HuH-7 (cell line): ENCODE data around the gene POLL.

Source experiments
- DNase-seq: peaks from one replicate; pipeline ENCODE4 v3.0.0; 2011; ENCODE audit warnings: low spot score

Gene POLL

DNA sequence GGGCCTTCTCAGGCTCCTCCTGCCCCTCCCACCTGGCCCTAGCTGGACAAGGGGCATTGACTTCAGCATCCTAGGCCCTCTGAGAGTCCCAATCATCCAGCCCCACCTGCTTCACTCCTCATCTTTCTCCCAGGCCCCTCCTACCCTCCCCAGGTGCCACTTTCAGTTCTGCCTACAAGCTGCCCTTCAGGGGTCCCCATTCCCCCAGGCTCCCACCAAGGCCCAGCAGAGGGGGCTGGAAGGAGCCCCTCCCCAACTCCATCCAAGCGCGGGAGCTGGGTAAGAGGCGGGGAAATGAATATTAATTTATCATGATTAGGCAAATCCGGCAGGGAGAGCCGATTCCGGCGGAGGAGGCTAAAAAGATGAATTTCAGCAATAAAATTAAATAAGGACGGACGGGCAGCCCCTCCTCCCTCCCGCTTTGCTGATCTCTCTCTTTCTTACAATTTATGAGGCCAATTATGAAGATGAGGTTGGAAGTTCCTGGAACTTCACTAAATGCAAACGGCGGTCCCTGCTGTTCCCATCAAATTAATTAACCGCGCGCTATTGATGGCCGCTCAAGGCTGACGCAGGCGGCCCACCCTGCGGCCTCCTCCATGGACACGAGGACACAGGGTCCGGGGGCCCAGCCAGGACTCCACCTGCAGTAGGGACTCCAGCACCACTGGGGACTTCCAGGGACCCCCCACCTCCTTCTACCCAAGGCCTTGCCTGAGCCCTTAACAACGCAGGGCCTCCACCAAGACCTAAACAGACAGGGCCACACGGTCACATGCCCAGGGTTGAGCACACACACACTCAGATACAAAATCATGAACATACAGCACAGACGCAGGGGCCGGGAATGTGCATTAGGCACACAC, 13.9 kb downstream of the POLL start:
- DNase-seq: no peak

DNA sequence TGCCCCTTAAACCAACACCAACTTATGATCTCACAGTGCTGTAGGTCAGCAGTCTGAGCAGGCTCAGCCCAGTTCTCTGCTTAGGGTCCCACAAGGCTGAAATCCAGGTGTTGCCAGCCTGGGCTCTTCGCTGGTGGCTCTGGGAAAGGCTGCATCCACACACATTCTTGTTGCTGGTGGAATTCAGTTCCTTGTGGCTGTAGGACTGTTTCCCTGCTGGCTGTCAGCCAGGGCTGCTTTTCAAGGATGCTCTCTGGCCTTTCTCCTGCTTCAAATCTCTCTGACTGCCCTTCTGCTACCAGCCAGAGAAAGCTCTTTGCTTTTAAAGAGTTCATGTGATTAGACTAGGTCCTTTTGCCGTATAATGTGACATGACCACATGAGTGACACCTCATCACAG, 15.3 kb downstream of the POLL start:
- no peak for DNase-seq

GRCh38 chr10:101572126-101572525, 15.9 kb downstream of the POLL start:
- no peak for DNase-seq

DNA sequence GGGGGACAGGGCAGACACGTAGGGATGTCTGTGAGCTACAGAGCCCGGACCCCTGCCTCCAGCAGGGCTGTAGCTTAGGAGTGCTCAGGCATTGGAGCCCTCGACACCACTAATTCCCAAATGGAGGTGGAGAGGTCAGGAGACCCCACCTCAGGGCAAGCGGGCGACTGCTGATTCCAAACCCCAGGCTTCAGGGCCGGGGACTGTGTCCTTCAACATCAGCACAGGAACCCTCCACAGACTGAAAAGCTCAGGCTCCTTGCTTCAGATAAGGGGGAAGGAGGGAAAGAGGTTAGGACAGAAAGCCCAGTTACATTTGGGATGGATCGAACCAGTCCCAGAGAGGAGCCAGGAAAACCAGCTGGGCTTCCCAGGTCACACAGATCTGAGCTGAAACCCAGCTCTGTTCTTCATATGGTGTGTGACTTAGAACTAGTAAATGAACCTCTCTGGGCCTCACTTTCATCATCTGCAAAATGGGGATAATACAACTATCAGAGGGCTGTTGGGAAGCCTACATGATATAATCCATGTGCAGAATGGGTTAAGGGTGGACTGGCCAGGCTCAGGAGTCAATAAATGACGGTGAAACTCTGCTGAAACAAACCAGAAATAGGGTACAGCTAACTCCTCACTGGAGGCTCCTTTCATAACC, 16.7 kb downstream of the POLL start:
- DNase-seq: no peak

DNA sequence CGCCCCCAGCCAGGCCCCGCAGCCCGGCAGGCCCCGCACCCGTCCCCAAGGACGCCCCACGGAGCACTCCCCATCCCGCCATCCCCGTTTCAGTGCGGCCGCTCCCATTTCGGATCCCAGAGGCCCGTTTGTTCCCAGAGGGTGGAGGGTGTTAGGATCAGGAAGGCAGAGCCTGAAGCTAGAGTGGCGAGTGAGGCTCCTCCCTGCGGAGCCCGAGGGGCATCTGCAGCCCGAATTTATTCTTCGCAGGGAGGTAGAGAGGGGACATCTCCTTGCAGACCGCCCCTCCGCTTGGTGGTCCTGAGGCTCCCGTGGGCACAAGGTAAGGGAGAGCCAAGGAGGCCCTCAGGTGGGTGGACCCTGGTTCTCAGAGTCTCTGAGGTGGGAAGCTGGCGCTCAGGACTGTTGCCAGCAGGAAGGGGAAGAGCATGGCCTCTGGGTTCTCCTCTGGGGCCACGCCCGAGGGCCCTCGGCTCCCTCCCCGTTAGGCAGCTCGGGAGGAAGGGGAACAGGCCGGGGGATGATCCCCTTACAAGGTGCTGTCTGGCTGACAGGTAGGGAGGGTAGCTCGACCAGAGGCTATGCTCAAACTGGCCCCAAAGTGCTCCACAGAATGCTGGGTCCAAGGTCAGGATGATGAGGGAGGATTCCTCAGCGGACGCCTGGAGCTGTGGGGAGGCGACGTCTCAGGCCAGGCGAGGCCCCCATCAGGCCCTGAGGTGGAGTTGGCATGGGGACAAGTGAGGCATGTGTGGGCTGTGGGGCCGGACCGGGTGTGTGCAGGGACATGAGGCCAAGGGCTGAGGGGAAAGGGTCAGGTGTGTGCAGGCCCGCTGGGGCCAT, 17.4 kb downstream of the POLL start:
- peak; percentile 47 for DNase-seq

DNA sequence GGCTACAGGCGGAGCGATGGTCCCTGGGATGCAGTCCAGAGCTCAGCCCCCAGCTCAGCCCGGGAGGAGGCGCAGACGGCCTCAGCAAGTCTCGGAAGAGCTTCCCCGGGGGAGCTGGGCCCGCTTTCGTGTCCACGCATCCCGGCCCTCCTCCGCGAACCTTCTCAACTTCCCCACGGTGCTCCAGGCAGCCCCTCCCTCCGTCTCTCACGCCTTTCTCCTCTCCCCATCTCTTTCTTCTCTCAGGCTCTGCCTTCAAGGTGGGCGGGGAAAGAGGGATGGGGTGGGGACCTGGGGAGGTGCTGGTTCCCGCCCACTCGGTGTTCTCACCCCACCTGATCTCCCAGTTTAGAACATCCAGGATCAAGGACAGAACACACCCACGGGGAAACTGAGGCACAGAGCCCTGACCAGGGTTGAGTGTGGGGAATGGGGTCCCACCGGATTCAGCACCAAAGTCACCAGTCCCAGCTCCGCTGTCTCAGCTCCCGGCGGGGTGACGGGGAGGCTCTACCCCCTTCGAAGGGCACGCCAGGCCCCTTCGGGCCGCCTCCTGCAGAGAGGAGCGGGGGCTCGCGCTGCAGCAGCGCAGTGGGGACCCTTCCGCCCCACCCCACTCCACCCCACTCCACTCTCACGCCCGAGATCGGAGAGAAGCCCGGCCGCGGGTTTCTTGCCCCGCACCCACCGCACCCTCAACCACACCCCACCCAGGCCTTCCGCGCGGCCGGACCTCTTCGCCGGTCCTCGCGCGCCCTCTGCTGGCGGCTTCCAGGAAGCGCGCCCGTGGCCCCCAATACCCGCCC, 18.2 kb downstream of the POLL start:
- DNase-seq: peak; percentile 93

DNA sequence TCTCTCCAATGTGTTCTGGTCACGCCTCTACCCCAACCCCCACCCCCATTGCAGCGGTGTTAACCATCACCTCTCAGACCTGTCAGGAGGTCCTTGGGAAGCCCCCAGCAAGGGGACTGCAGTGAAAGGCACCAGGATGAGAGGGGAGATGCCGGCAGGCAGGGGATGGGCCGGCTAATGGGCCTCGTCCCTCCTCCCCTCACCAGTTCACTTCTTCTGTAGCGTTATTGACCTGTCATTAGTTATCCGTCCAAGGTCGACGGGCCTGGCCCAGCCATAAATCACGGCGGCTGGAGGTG, 18.8 kb downstream of the POLL start:
- no peak for DNase-seq

- no peak for DNase-seq
Observed at GRCh38 chr10:101568054-101568745, 19.9 kb downstream of the POLL start.

DNA sequence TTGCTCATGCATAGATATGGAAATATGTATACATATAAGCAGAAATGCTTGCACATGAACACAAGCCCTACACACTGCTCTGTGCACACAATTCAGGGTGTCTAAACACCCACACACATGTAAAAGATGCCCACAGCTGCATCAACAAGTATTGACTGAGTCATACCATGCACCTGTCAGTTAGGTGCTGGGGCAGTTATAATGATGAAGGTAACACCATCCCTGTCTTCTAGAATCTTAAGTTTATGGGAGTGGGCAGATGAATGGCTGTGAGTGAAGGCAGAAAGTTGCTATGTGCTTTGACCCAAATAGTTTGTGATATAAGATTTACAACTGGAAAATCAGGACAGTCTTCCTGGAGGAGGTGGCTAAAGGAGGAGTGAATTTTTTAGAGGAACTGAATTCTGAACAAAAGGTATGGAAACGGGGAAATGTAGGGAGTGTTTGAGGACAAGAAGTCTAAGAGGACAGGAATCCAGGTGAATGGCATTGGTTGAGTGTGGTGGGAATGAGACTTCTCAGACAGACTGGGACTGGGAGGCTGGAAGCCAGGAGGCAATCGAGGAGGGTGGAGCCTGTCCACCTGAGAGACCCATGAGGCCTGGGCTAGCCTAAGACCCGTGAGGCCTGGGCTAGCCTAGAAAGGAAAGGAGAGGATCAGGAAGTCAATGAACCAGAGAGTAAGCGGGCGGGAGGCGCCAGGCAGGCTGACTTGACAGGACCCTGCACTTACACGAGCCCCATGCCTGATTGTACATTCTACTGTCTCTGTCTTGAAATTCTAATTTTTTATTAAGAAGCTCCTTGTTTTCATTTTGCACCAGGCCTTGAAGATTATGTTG, 20.7 kb downstream of the POLL start:
- no peak for DNase-seq

DNA sequence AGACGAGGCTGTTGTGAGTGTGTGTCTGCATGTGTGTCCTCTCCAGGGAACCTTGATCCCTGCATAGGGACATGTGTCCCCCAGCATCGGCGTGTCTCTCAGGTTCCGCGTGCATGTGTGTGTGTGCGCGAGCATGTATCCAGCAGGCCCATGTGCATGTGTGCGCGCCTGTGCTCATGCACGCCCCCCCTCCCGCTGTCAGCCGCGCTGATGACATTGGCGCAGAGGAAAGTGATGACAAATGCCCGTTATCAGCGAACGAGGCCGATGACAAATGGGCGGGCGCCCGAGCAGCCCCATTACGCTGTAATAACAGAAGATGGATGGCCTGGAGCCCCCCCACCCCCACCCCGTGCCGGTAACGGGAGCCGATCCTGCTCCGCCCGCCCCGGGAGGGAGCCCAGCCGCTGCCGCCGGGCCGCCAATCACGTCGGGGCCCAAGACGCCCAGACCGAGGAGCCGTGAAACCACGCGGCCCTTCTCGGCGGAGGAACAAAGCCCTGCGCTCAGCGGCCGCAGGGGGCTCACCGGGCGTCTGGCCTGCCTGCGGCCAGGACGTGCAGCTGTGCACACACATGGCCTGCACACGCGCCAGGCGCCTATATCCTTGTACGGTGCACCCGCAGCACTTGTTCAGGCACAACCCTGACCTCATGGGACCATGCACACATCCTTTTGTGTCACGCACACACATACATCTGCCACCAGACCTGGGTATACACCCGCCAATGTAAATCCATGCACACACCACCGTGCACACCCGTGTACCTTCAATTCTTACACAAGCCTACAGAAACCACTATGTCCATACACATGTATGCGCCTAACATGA, 21.5 kb downstream of the POLL start:
- no peak for DNase-seq

DNA sequence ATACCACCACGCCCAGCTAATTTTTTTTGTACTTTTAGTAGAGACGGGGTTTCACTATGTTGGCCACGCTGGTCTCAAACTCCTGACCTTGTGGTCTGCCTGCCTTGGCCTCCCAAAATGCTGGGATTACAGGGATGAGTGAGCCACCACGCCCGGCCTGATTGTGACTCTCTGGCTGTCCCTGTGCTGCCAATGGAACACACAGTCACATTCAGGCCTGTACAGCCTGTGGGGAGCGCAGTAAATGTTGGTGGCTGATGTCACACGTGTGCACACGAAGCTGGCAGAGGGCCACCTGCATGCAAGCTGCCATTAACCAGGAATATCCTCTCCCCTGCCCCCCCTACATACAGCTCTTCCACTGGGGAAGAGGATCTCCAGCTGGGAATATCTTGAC, 22.1 kb downstream of the POLL start:
- no peak for DNase-seq

DNA sequence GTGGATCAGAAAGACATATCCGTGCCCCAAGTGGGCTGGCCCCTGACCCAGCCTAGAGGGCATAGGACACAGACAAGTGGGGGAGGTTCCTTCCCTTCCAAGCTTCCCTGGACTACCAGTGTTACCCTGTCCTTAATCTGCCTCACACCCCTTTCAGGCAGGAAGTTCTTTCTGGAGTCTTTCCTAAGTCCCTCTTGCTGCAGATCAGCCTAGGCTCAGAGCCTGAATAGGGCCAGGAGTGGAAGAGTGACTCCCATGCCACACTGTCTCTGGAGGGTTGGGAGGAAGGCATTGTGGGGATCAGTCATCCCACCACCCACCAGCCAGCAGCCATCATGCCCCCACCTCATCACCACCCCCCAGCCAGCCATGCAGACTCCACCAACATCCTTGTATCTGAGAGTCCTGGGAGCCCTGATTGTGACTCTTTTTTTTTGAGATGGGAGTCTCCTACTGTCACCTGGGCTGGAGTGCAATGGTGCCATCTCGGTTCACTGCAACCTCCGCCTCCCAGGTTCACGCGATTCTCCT, 22.6 kb downstream of the POLL start:
- DNase-seq: no peak

- DNase-seq: no peak
Observed at GRCh38 chr10:101564490-101564991, 23.5 kb downstream of the POLL start.

DNA sequence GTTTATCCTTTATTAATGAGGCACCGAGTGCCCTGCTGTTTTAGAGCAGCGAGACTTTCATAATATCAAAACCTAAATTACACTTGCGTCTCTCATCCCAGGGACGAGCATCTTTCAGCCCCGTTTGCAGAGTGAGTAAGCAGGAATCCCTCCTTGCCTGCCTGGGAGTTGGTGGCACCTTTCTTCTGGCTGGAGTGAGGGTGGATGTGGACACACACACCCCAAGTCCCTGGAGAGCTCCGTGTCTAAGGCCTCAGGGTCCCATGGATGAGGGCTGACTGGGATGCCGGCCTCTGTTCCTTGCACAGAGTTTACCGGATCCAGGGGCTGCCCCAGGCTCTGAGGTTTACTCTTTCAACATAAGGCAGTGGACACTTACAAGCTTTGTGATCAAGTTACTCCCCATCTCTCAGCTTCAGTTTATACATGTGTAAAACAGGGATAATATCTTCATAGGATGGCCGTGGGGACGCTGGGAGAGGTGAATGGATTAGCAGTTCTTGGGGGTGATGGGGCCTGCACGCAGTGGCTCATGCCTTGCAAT, 24.5 kb downstream of the POLL start:
- no peak for DNase-seq

DNA sequence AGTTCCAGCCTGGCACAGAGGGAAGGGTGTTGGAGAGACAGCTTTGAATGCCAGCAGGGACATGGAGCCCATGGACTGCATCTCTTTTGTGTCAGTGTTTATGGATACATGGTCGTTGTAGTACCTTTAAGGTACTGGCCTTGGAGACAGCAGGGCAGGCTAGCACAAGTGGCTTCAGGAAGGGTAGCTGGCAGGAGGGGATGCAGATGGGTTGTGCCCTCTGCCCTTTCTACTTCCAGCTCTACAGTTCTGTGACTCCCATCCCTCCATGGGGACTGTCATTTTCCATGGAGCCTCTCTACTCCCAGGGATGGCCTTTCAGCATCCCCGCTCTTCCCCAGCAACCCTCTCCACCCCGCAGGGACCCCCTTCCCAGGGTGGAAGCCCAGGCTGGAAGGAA, 25.1 kb downstream of the POLL start:
- DNase-seq: no peak

GRCh38 chr10:101562231-101562630, 25.8 kb downstream of the POLL start:
- DNase-seq: no peak

DNA sequence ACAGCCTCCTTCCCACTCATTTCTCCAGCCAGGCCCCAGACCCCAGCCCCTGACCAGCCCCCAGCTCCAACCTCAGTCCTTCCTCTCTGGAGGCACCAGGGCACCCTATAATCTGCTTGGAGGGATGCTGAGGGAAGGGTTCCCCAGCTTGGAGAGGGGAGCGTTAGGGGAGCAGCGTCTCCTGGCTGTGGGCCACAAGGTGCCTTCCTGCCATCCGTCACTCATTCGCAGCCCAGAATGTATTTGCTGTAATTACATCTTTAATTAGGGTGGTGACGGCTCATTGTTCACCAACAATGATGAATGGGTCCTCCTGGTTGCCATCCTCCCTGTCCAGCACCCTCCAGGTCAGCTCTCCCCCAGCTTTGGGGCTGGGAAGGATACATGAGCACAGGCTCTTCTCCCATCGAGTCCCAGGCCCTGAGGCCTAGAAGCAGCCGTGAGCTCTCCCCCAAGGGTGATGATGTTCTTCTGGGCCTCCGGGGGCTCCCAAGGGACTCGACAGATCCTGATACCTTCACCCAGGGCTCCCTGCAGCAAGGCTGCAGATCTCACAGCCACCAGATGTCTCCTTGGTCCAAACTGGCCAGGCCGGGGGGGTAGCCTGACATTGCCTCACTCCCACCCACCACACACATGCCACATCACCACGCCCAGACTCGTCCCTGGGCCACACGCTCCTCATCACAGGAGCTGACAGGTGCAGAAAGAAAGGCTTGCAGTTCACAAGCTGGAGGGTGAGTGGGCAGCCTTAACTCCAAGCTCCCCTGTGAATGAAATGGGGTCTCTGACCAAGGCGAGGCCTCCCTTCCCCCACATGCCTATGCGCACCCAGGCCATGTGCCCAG, 26.8 kb downstream of the POLL start:
- DNase-seq: no peak
